Hematopoietic multipotent progenitor cell (in vitro differentiated cells): ENCODE results near the gene SFXN5. TPM values are rescaled to one million over a fixed set of nuclear protein-coding genes. Genes with fewer than 3 reads are reported as not detected.
A peak's percentile ranks its signal among the peaks of the same experiment; 100 is the strongest.

Experiments used
- DNase-seq, 3 donors: peaks; one replicate each; pipeline ENCODE4 v3.0.0-alpha.2; 2011 to 2015; ENCODE audit warnings: low read depth in 2 of 3, low spot score in 2 of 3
- total RNA-seq: library from RNA; depleted of rRNA; stranded (reverse); fragments of >200 nt; gene quantifications from one replicate; pipeline ENCODE4 v1.2.3, GENCODE V29; 2012

The SFXN5 gene
- total RNA-seq, 1 donor, result 28.8 TPM

DNA sequence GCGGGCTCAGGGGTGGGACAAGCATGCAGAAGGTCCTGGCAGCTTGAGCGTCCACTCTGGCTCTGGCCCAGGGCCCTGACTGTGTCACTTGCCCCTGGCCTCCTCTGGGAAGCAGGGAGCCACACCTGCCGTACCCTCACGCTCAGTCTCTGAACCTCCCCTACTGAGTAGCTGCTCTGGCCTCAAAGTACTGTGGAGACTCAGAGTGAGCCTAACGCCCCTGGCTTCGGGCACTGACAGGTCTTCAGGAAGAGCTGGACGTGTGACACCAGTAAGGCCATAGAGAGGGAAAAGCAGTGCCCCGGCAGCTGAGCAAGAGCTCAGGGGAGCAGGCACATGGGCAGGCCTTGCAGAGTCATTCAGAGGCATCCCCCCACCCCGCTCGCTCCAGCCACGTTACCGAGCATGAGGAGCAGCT, 73.3 kb downstream of the SFXN5 start:
- no peak for DNase-seq

DNA sequence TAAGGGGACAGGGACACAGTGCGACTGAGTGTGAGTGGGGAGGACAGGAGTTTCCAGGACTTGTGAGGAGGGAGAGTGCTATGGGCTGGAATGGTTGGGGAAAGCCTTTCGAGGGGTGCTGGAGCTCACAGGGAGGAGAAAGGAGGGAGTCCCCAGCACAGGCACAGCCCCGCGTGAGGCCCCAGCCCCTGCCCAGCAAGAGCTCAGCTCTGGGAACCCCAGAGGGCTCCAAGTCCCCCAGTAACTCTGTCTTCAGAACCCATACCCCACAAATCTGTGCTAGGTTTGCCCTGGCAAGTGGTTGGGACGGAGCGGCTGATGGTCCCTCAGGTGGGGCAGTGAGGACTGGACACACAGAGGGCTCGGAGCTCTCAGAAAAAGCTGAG, 75.4 kb downstream of the SFXN5 start:
- DNase-seq, result no peak

DNA sequence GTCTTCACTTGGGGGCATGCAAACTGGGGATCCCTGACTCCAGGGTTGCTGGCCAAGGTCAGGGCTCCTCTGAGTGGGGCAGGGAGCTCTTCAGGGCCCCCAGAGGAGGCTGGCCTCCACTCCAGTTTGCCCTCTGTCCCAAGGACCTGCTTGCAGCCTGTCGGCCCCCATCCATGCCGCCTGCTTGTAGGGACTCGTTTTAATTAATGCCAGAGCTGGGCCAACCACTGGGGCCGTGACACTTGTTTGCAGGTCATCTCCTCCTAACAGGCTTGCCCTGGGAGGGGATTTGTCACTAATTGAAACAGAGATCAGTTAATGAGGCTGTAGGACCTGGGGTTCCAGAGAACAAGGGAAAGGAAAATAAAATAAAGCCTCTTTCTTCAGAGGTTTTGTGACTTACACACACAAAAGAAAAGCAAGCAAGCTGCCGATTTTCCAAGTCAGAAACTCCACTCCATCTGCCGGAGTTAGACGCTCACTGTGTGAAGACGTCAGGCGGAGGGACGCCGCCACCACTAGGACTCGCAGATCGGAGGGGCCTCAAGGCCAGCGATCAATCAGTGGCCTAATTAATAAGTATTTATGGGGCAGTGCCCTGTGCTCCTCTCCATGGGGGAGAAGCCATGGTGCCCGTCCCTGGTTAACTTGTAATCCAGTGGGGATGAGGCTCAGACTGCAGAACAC, 75.9 kb downstream of the SFXN5 start:
- DNase-seq, result no peak

DNA sequence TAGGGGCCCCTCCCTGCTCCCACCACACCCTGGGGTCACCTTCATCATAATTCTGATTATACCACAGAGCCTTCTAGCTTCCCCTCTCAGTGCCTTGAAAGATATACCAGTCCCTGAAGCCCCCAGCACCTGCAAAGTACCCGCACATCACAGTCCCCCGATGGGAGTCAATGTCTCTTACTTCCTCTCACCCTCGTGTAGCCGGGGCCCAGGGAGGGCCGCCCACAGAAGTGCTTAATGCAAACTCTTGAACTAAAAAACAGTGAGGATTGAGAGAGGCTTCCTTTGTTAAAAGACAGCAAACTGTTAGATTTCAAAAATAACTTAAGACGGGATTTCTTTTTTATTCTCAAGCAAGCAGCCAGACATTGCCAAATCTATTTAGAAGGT, 76.5 kb downstream of the SFXN5 start:
- DNase-seq, result no peak

DNA sequence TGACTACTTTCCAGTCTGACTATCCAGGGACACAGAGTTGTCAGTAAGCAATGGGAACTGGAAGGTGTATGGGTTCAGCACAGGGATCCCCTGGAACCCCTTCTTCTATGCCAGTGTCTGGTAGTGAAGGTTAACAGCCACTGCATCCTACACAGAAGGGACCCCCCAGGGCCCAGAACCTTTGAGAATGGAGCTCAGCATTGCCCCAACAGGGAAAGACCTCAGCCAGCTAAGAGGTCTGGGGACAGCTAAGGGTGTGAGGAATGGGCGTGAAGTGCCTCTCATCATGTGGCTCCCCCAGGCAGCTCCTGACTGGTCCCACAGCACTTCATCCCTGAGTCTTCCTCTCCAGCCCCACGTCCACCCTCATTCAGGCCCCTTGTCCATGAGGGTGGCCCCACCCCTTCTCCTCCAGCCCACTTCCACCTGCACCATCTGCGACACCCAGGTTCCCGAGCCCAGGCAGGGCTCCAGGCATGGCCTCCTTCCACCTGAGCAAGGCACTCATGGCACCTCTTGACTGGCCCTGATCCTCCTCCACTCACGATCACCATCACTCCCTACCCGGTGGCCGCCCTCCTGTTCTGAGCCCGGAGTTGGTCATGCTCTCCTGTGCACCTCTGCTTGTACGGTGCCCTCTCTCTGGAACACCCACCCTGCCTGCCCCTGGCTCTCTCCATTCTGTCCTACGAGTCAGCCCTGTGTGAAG, 77.1 kb downstream of the SFXN5 start:
- no peak for DNase-seq

DNA sequence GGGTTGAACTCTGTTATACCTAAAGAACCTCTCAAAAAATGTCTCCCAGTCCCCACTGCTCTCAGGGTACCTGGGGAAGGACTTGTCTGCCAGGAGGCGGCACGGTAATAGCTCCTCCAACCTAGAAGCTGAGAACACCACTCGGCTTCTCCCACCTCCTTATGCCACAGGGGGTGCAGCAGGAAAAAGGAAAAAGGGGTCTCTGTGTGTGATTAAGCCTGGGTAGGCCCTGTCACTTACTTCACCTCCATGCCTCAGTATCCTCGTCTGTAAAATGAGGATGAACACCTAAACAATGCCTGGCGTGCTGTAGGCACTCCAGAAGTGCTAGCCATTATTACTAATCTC, 77.6 kb downstream of the SFXN5 start:
- DNase-seq, result no peak

DNA sequence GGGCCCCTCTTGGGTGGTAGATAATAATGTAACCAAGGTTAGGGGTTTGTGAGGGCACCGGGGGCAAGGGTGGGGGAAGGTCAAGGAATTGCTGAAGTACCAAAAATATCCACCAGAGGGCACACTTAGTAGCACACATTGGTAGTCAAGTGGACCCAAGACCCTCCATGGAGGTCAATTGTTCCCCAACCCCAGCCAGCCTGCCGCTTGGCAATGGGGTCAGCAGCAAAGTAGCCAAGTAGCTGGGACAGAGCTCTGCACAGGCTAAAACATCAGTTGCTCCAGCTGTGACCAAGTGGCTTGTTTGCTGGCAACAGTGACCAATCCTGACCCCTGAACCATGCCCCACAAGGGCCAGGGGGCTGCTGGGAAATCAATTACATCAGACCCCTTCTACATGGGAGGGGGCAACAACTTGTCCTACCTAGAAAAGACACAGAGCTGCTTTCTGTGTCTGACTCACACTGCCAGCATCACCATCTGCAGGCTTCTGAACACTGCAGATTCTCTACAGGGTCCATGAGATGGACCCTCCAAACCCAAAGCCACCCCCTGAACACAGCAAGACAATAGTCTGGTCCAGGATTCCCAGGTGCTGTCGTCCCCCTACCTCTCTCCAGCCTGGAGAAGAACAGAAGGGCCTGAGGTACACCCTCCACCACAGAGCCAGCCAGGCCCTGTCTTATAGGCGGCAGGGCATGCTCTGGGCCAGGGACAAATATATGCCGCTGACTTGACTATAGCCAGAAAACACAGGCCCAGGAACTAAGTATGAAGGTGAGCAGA, 78.2 kb downstream of the SFXN5 start:
- peak; percentile 37 to 66 (median 44) for DNase-seq

DNA sequence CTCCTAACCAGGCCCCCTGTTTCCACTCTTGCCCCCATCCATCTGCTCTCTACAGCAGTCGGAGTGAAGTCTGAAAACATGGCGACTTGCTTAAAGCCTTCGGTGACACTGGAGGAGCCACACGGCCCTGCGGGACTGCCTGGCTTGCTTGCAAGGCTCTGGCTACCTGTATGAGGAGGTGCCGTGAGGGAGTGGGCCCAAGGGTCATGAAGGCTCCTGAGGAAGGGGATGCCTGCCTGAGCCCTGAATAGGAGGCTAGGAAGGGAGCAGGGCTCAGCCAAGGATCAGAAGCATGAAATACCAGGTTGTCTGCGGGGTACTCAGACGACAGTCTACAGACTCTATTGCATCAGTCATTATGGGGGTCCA, 78.8 kb downstream of the SFXN5 start:
- DNase-seq, result no peak

DNA sequence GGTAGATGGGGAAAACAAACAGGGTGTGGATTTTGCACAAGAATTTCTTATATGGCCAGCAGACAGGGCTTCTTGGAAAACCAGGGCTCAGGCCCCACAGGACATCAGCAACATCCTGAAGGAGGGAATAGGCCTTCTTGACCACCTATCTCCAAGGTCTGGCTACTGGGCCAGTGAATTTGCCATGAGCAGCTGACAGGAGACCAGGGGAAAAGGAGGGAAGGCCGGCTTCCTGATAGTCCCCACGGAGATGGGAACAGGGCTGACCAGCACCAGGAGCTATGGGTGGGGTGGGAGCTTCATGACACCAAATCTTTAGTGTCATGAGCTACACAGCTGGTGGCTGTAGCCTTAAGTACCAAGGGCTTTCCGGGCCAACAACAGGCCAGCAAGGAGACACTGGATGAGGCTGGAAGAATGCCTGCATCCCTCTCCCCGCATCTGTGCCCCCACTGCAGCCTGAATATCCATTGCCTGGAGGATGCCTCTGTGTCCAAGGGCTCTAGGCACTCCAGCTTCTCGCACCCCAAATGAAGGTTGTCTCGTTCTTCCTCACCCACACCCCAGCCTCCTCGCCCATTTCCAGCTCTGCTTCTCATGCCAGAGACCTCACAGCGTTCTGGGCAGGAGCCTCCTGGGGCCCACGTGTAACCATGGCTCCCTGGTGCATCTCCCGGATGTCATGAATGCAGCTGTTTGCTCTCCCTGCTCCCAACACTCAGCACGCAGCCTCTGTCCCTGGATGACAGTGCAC, 79.4 kb downstream of the SFXN5 start:
- no peak for DNase-seq

DNA sequence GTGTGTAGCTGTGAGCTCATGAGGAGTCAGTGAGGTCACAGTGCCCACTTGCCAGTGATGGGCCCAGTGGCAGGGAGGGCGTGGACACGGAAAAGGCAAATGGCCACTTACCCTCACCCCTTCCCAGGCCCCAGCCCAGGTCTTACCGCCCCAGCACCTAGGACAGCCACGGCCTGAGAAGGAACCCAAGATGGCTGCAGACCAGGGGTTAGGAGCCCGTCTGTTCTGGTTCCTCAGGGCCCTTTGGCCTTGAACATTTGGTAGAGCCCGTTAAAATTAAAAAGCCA, 80.1 kb downstream of the SFXN5 start:
- no peak for DNase-seq

DNA sequence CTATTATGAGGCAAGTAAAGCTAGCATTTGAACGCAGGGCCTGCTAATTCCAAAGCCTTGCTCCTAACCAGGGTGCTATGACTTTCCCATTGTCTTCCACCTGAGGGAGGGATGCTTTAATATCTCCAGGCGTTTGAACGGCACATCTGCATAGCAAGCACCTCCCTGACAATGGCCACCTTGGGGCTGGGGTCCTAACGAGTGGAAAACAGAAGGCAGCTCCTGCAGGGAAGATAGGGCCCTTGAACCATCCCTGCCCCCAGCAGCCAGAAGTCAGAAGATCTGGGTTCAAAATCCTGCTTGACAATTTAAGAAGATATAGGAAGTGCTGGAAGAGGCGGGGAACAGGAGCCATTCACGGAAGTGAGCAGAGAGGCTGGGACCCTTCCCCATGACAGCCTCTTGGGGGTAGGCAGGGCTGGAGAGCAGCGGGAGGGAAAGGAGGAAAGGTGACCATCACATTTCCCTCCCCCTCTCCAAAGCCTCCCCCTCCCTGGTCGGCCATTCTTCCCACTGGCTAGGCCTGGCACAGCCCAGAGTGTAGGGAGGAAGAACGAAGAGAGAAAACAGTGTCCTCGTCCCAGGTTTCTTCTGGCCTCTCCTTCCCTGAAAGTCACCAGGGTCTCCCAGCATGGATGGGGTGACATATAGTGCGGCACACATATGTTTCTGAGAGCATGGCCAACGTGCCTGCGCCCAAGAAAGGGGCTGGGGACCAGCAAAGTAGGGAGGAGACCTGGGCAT, 80.6 kb downstream of the SFXN5 start:
- no peak for DNase-seq

DNA sequence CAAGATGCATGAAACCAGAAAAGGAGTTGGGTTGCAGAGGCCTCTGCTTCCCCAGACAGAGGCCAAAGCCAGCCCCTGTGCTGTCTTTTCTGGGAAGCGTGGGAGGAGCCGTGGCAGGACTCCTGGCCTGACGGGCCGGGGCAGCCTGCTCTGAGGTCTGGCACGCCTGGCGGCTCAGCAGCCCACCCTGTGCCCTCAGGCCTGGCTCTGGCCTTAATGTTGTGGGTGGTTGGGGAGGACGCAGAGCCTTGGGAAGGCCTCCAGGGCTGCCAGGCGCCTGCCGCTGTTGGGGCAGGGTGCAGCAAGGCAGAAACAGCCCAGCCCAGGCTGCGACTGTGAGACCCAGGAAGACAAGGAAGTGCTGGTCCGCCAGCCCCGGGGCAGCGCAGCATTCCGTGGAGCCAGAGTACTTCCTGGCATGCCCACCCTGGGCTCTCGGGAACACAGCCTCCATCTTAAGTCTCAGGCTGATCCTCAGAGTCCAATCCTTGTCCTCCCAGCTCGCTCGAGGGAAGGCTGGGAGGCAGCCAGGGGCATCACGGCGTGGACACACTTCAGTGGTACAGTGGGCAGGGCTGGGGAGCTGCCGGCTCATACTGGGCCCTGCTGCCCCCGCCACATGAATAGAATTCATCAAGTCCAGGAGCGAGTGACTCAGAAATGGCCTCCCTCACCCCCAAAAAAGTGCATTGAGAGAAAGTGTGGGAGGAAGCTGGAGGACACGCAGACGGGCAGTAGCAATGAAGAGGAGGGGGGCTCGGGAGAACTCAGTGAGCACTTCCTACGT, 81.5 kb downstream of the SFXN5 start:
- DNase-seq, result no peak

DNA sequence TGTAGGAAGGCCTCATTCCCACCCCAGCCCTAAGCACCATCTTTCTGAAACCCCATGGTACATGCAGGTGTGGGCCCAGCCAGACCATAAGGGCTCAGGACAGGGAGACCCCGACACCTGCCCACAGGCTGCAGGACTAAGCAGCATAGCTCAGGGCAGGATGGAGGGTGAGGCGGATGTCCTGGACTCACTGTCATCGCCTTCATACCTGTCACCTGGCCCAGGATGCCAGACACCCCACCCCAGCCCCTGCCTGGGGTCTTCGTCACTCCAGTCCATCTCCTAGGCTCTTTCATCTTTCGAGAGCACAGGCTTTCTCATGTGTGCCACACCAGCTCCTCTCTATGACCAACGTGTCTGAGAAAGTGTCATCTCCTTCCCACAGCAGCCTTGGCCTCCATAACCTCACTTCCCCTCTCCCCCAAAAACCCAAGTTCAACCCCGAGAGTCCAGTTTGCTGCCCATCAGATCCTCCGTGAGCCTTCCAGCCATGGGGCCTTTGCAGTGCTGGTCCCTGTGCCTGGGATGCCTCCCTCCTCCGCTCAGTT, 82.7 kb downstream of the SFXN5 start:
- no peak for DNase-seq

DNA sequence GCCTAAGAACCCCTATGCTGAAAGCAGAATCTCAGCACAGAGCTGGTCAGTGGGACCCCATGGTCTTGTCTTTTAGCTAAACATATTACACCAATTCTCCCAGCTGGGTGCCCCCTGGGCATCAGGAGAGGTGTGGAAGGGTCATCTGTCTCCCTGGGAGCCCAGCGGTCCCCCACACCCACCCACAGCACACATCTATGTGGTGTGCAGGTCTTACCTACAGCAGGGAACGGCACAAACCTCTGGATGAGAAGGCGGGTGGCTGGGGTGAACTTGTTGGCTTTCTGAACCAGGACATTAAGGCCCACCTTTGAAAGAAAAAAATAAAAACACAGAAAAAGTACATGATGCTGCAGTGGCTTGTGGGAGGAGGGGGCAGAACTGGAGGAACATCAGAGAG, 83.5 kb downstream of the SFXN5 start:
- no peak for DNase-seq

DNA sequence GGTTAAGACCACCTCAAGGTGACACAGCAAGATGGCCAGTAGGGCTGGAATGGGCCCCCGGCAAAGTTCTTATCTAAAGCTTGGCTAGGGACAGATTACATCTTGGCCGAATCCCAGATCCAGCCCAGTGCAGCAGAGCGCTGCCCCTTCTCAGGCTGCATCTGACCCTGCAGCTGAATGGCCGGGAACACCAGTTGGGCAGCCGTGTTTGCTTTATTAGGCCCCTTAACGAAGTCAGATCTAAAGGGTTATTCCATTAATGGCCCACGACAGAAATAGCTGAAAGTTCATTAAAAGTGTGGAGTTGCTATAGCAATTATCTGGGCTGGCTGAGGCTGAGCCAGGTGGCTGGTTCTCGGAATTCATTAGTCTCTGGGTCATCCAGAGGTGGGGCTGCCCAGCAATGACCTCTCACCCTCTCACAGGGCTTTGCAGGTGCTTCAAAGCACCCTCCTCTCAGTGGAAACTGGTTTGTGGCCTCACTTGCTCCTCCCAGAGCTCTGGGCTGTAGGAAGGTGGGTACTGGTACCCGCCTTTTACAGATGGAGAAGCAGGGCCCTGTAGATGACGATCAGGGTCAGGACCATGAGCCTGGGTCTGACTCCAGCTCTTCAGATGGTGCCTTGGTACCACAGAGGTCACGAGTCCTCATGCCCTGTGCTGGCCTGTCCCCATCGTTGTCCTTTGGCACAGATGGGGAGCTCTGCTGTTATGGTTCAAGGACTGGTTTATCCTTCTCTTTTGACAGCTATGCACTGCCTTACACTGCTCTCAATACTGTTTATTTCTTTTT, 85.4 kb downstream of the SFXN5 start:
- no peak for DNase-seq

DNA sequence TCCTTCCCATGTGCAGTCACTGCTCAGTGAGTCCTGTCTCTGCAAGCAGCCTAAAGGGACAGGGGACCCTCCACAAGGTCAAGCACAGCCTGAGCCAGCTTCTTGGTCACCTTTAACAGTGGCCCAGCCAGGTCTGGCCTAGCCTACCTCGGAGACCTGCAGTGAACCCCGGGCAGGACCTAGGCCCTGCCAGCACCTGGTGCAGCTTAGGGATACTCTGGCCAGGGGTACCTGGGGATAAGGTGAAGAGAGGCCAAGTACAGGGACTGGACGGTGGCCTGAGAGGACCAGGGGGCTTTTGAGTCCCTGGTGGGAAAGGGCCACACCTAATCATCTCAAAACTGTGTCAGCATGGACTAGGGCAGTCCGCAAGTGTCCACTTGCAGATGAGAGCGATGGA, 86.4 kb downstream of the SFXN5 start:
- DNase-seq, result no peak

DNA sequence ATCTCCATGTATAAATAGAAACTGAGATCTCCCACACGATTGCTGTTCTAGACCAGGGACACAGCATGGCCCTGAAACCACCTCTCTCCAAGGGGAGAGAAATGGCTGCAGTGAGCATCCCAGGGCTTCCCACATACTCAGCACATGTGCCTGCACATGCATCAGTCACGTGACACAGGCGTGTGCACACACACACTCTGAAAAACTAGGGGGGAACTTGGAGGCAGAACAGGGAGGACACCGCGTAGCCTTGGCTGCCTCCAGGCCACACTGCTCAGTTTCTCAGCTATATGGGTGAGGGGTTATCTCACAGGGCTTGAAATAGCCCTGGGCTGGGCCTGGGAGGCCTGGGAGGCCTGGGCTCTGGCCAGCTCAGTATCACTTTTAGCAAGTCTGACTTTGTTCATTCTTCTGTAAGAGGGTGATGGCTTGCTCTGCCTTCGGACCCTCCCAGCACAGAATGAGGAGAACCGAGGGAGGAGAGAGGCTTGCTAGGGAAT, 87.3 kb downstream of the SFXN5 start:
- DNase-seq, result no peak

DNA sequence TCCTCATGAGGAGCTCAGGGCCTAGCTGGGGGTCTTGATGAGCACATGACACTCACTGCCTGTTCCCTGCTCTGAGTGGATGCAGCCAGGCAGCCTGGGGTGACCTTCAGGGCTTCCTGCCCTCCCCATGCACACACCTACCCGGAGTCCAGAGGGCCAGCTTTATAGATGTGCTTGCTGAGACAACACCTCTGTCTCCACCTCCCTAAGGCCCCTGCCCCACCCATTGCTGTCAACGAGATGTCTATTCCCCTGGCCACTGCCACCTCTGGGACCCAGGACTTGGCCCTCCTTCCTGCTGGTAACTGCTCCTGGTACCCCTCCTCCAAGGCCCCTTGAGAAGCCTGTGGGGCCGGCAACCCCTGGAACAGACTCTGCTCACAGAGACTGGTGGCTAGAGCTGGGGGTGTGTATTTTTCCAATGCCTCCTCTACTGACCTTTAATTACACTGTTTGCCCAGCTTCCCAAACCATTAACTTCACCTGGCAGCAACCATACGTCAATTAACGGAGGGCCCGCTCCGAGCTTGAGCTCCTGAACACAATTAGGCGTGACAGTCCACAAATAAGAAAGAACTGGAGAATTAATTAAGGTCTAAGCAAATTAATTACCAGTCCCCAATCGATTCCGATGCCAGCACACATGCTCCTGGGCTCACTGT, 87.9 kb downstream of the SFXN5 start:
- no peak for DNase-seq
